ENCODE results near the gene FAM204A.

Gene FAM204A

GRCh38 chr10:118330295-118331076 is 11.6 kb downstream of the FAM204A start:
- no peaks in the 10 kb centered on the region for H3K9me3 ChIP-seq (ENCODE audit: control insufficient read depth, low read depth, low read length)
- H3K27ac ChIP-seq (ENCODE audit: low read length) = no peak overlapping the region
- no peak overlapping the region for H3K9ac ChIP-seq (ENCODE audit: low read length)
- peaks cover 45% of the 10 kb centered on the region for H3K36me3 ChIP-seq (ENCODE audit: control insufficient read depth, low read depth, low read length)
- H3K4me3 ChIP-seq (ENCODE audit: low read length) = no peak overlapping the region
- H3K27me3 ChIP-seq (ENCODE audit: control insufficient read depth, insufficient read depth, low read length) = no peaks in the 10 kb centered on the region
- no peaks in the 10 kb centered on the region for H3K4me1 ChIP-seq (ENCODE audit: control insufficient read depth, low read depth, low read length)

- Histone ChIP-seq H3K9ac (ENCODE audit: low read length) (no peak overlapping the region), H3K9me3 (ENCODE audit: control insufficient read depth, low read depth, low read length) (no peaks in the 10 kb centered on the region), H3K27ac (ENCODE audit: low read length) (no peak overlapping the region), H3K4me1 (ENCODE audit: control insufficient read depth, low read depth, low read length) (no peaks in the 10 kb centered on the region), H3K36me3 (ENCODE audit: control insufficient read depth, low read depth, low read length) (peaks cover 23% of the 10 kb centered on the region), H3K4me3 (ENCODE audit: low read length) (no peak overlapping the region), H3K27me3 (ENCODE audit: control insufficient read depth, insufficient read depth, low read length) (no peaks in the 10 kb centered on the region)
Measured at GRCh38 chr10:118324140-118324539, 18.0 kb downstream of the FAM204A start.

GRCh38 chr10:118321724-118322575 is 20.2 kb downstream of the FAM204A start:
- no peaks in the 10 kb centered on the region for H3K27me3 ChIP-seq (ENCODE audit: control insufficient read depth, insufficient read depth, low read length)
- no peak overlapping the region for H3K27ac ChIP-seq (ENCODE audit: low read length)
- H3K36me3 ChIP-seq (ENCODE audit: control insufficient read depth, low read depth, low read length) = peaks cover 23% of the 10 kb centered on the region
- H3K4me3 ChIP-seq (ENCODE audit: low read length) = no peak overlapping the region
- no peaks in the 10 kb centered on the region for H3K4me1 ChIP-seq (ENCODE audit: control insufficient read depth, low read depth, low read length)
- no peak overlapping the region for H3K9ac ChIP-seq (ENCODE audit: low read length)
- H3K9me3 ChIP-seq (ENCODE audit: control insufficient read depth, low read depth, low read length) = no peaks in the 10 kb centered on the region

GRCh38 chr10:118315629-118316028 is 26.5 kb downstream of the FAM204A start:
- Histone ChIP-seq H3K27ac (ENCODE audit: low read length) (no peak overlapping the region), H3K27me3 (ENCODE audit: control insufficient read depth, insufficient read depth, low read length) (no peaks in the 10 kb centered on the region), H3K4me3 (ENCODE audit: low read length) (no peak overlapping the region), H3K36me3 (ENCODE audit: control insufficient read depth, low read depth, low read length) (peaks cover 3% of the 10 kb centered on the region), H3K9me3 (ENCODE audit: control insufficient read depth, low read depth, low read length) (no peaks in the 10 kb centered on the region), H3K4me1 (ENCODE audit: control insufficient read depth, low read depth, low read length) (no peaks in the 10 kb centered on the region), H3K9ac (ENCODE audit: low read length) (no peak overlapping the region)

GRCh38 chr10:118314882-118315281 is 27.2 kb downstream of the FAM204A start:
- no peaks in the 10 kb centered on the region for H3K27me3 ChIP-seq (ENCODE audit: control insufficient read depth, insufficient read depth, low read length)
- H3K4me1 ChIP-seq (ENCODE audit: control insufficient read depth, low read depth, low read length) = no peaks in the 10 kb centered on the region
- H3K36me3 ChIP-seq (ENCODE audit: control insufficient read depth, low read depth, low read length) = no peaks in the 10 kb centered on the region
- H3K4me3 ChIP-seq (ENCODE audit: low read length) = no peak overlapping the region
- H3K9me3 ChIP-seq (ENCODE audit: control insufficient read depth, low read depth, low read length) = no peaks in the 10 kb centered on the region
- H3K9ac ChIP-seq (ENCODE audit: low read length) = no peak overlapping the region
- no peak overlapping the region for H3K27ac ChIP-seq (ENCODE audit: low read length)

GRCh38 chr10:118311505-118311904 is 30.6 kb downstream of the FAM204A start:
- H3K27ac ChIP-seq (ENCODE audit: low read length) = no peak overlapping the region
- no peak overlapping the region for H3K9ac ChIP-seq (ENCODE audit: low read length)
- H3K27me3 ChIP-seq (ENCODE audit: control insufficient read depth, insufficient read depth, low read length) = no peaks in the 10 kb centered on the region
- H3K4me1 ChIP-seq (ENCODE audit: control insufficient read depth, low read depth, low read length) = no peaks in the 10 kb centered on the region
- peaks cover 3% of the 10 kb centered on the region for H3K36me3 ChIP-seq (ENCODE audit: control insufficient read depth, low read depth, low read length)
- no peaks in the 10 kb centered on the region for H3K9me3 ChIP-seq (ENCODE audit: control insufficient read depth, low read depth, low read length)
- H3K4me3 ChIP-seq (ENCODE audit: low read length) = no peak overlapping the region

GRCh38 chr10:118310822-118311221 is 31.3 kb downstream of the FAM204A start:
- Histone ChIP-seq H3K27ac (ENCODE audit: low read length) (no peak overlapping the region), H3K4me3 (ENCODE audit: low read length) (no peak overlapping the region), H3K9me3 (ENCODE audit: control insufficient read depth, low read depth, low read length) (no peaks in the 10 kb centered on the region), H3K36me3 (ENCODE audit: control insufficient read depth, low read depth, low read length) (peaks cover 3% of the 10 kb centered on the region), H3K9ac (ENCODE audit: low read length) (no peak overlapping the region), H3K27me3 (ENCODE audit: control insufficient read depth, insufficient read depth, low read length) (no peaks in the 10 kb centered on the region), H3K4me1 (ENCODE audit: control insufficient read depth, low read depth, low read length) (no peaks in the 10 kb centered on the region)

GRCh38 chr10:118309911-118310310 is 32.2 kb downstream of the FAM204A start:
- H3K9ac ChIP-seq (ENCODE audit: low read length) = no peak overlapping the region
- no peaks in the 10 kb centered on the region for H3K27me3 ChIP-seq (ENCODE audit: control insufficient read depth, insufficient read depth, low read length)
- H3K9me3 ChIP-seq (ENCODE audit: control insufficient read depth, low read depth, low read length) = no peaks in the 10 kb centered on the region
- no peak overlapping the region for H3K4me3 ChIP-seq (ENCODE audit: low read length)
- H3K36me3 ChIP-seq (ENCODE audit: control insufficient read depth, low read depth, low read length) = peaks cover 3% of the 10 kb centered on the region
- H3K27ac ChIP-seq (ENCODE audit: low read length) = no peak overlapping the region
- no peaks in the 10 kb centered on the region for H3K4me1 ChIP-seq (ENCODE audit: control insufficient read depth, low read depth, low read length)

- Histone ChIP-seq H3K9me3 (ENCODE audit: control insufficient read depth, low read depth, low read length) (no peaks in the 10 kb centered on the region), H3K36me3 (ENCODE audit: control insufficient read depth, low read depth, low read length) (peaks cover 3% of the 10 kb centered on the region), H3K27me3 (ENCODE audit: control insufficient read depth, insufficient read depth, low read length) (no peaks in the 10 kb centered on the region), H3K4me3 (ENCODE audit: low read length) (no peak overlapping the region), H3K9ac (ENCODE audit: low read length) (no peak overlapping the region), H3K4me1 (ENCODE audit: control insufficient read depth, low read depth, low read length) (no peaks in the 10 kb centered on the region), H3K27ac (ENCODE audit: low read length) (no peak overlapping the region)
Measured at GRCh38 chr10:118308664-118309063, 33.5 kb downstream of the FAM204A start.

- Histone ChIP-seq H3K9me3 (ENCODE audit: control insufficient read depth, low read depth, low read length) (no peaks in the 10 kb centered on the region), H3K9ac (ENCODE audit: low read length) (no peak overlapping the region), H3K36me3 (ENCODE audit: control insufficient read depth, low read depth, low read length) (peaks cover 3% of the 10 kb centered on the region), H3K27ac (ENCODE audit: low read length) (no peak overlapping the region), H3K4me3 (ENCODE audit: low read length) (no peak overlapping the region), H3K27me3 (ENCODE audit: control insufficient read depth, insufficient read depth, low read length) (no peaks in the 10 kb centered on the region), H3K4me1 (ENCODE audit: control insufficient read depth, low read depth, low read length) (no peaks in the 10 kb centered on the region)
Measured at GRCh38 chr10:118307859-118308258, 34.3 kb downstream of the FAM204A start.

GRCh38 chr10:118307220-118307619 is 34.9 kb downstream of the FAM204A start:
- Histone ChIP-seq H3K9ac (ENCODE audit: low read length) (no peak overlapping the region), H3K4me1 (ENCODE audit: control insufficient read depth, low read depth, low read length) (no peaks in the 10 kb centered on the region), H3K36me3 (ENCODE audit: control insufficient read depth, low read depth, low read length) (peaks cover 3% of the 10 kb centered on the region), H3K27me3 (ENCODE audit: control insufficient read depth, insufficient read depth, low read length) (no peaks in the 10 kb centered on the region), H3K4me3 (ENCODE audit: low read length) (no peak overlapping the region), H3K27ac (ENCODE audit: low read length) (no peak overlapping the region), H3K9me3 (ENCODE audit: control insufficient read depth, low read depth, low read length) (no peaks in the 10 kb centered on the region)
